ENCODE data around the gene CNR1. TPM values are rescaled to one million over a fixed set of nuclear protein-coding genes. Genes with fewer than 3 reads are reported as not detected.

Gene CNR1
- polyA plus RNA-seq, 1 of the 3 experiments (the other 2 are of a cell fraction) = not detected

GRCh38 chr6:88167352-88167937 lies 1.3 kb upstream of the CNR1 start:
- POLR2A ChIA-PET = no interaction called here
- Histone ChIP-seq H3K4me3 (ENCODE audit: low read depth in 2 of 2, low read length in 1 of 2) (peak overlapping the region in 1 of 2 experiments; percentile 40; a peak in 1 of 4 replicates), H3K9ac (no peak overlapping the region), H3K4me2 (no peak overlapping the region), H3K4me1 (ENCODE audit: control insufficient read depth in 1 of 2, insufficient read depth in 2 of 2, low read depth in 1 of 2, low read length in 1 of 2) (peaks cover 0 to 4% of the 10 kb centered on the region in 2 experiments; a peak in 1 of 4 replicates), H3F3A (replicated peaks; ENCODE audit: insufficient read depth) (no peaks in the 10 kb centered on the region), H3K9me2 (no peaks in the 10 kb centered on the region), H4K20me1 (ENCODE audit: insufficient read depth) (no peaks in the 10 kb centered on the region), H3K27me3 (ENCODE audit: insufficient read depth) (peaks cover 35% of the 10 kb centered on the region), H3K27ac (ENCODE audit: low read depth in 2 of 2, low read length in 1 of 2) (no peak overlapping the region), H3K9me3 (no peaks in the 10 kb centered on the region), H3K36me3 (replicated peaks in 1 of 2; ENCODE audit: control insufficient read depth in 1 of 2, insufficient read depth in 2 of 2, low read length in 1 of 2) (no peaks in the 10 kb centered on the region), H3K79me2 (ENCODE audit: insufficient read depth) (no peaks in the 10 kb centered on the region), H2AFZ (ENCODE audit: low read depth) (no peak overlapping the region)
- DNase-seq = peak; percentile 47
- WGBS (ENCODE audit: low lambda C conversion rate) = 46% methylated on average over 22 of the region's 40 CpGs
- no peak for TF ChIP-seq NRF1 (IDR thresholded peaks at IDR 0.05; ENCODE audit: low read depth, low read length)
- no peak for TF ChIP-seq RXRA (IDR thresholded peaks at IDR 0.05; ENCODE audit: borderline replicate concordance, low read depth)
- TF ChIP-seq TAF1 (IDR thresholded peaks at IDR 0.05; ENCODE audit: borderline replicate concordance, low read depth, low read length) = no peak
- no peak for TF ChIP-seq NFIC (IDR thresholded peaks at IDR 0.05; ENCODE audit: borderline replicate concordance)
- TF ChIP-seq FOXJ3 (CRISPR knock-in tag; IDR thresholded peaks at IDR 0.05) = no peak
- TF ChIP-seq TEAD4 (IDR thresholded peaks at IDR 0.05; ENCODE audit: borderline replicate concordance, insufficient read depth) = no peak
- TF ChIP-seq GATA2 (CRISPR knock-in tag; IDR thresholded peaks at IDR 0.05) = no peak
- TF ChIP-seq FOXM1 (IDR thresholded peaks at IDR 0.05; ENCODE audit: low read depth) = no peak
- TF ChIP-seq FOSL2 (IDR thresholded peaks at IDR 0.05; ENCODE audit: borderline replicate concordance, low read depth) = no peak
- TF ChIP-seq TCF12 (IDR thresholded peaks at IDR 0.05) = no peak
- TF ChIP-seq MEF2A (IDR thresholded peaks at IDR 0.05; ENCODE audit: borderline replicate concordance, low read depth) = no peak
- TF ChIP-seq ELF1 (IDR thresholded peaks at IDR 0.05) = no peak
- TF ChIP-seq CHD2 (IDR thresholded peaks at IDR 0.05; ENCODE audit: low read length, partially characterized antibody) = no peak
- no peak for TF ChIP-seq ZBTB33 (IDR thresholded peaks at IDR 0.05; ENCODE audit: borderline replicate concordance, low read depth)
- TF ChIP-seq USF2 (IDR thresholded peaks at IDR 0.05; ENCODE audit: borderline replicate concordance, low read depth, low read length) = no peak
- TF ChIP-seq SMC3 (IDR thresholded peaks at IDR 0.05; ENCODE audit: low read depth, low read length) = no peak
- no peak for TF ChIP-seq YY1 (IDR thresholded peaks at IDR 0.05; ENCODE audit: low read depth)
- CTCF ChIA-PET = interaction anchor here (1.2 kb wide), 1 partner anchor 8 kb away, joined by 4 read pairs; no protein-coding TSS in a partner anchor

All from SK-N-SH (cell line).